ENCODE results near the gene IFT25.
"Not testable (repeated sequence)": the region's sequence is repeated elsewhere in the genome, so short reads cannot be mapped to it uniquely, and the experiment has no call there.

DNA sequence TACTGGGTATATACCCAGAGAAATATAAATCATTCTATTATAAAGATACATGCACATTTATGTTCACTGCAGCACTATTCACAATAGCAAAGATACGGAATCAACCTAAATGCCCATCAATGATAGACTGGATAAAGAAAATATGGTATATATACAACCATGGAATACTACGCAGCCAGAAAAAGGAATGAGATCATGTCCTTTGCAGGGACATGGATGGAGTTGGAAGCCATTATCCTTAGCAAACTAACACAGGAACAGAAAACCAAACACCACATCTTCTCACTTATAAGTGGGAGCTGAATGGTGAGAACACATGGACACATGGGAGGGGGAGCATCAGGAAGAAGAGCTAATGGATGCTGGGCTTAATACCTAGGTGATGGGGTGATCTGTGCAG lies 63.6 kb downstream of the IFT25 start:
- TF ChIP-seq, protein P1, sequence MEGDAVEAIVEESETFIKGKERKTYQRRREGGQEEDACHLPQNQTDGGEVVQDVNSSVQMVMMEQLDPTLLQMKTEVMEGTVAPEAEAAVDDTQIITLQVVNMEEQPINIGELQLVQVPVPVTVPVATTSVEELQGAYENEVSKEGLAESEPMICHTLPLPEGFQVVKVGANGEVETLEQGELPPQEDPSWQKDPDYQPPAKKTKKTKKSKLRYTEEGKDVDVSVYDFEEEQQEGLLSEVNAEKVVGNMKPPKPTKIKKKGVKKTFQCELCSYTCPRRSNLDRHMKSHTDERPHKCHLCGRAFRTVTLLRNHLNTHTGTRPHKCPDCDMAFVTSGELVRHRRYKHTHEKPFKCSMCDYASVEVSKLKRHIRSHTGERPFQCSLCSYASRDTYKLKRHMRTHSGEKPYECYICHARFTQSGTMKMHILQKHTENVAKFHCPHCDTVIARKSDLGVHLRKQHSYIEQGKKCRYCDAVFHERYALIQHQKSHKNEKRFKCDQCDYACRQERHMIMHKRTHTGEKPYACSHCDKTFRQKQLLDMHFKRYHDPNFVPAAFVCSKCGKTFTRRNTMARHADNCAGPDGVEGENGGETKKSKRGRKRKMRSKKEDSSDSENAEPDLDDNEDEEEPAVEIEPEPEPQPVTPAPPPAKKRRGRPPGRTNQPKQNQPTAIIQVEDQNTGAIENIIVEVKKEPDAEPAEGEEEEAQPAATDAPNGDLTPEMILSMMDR (IDR thresholded peaks at IDR 0.05; ENCODE audit: poor library complexity, severe bottlenecking) = not testable (repeated sequence)
- TF ChIP-seq, protein P2, sequence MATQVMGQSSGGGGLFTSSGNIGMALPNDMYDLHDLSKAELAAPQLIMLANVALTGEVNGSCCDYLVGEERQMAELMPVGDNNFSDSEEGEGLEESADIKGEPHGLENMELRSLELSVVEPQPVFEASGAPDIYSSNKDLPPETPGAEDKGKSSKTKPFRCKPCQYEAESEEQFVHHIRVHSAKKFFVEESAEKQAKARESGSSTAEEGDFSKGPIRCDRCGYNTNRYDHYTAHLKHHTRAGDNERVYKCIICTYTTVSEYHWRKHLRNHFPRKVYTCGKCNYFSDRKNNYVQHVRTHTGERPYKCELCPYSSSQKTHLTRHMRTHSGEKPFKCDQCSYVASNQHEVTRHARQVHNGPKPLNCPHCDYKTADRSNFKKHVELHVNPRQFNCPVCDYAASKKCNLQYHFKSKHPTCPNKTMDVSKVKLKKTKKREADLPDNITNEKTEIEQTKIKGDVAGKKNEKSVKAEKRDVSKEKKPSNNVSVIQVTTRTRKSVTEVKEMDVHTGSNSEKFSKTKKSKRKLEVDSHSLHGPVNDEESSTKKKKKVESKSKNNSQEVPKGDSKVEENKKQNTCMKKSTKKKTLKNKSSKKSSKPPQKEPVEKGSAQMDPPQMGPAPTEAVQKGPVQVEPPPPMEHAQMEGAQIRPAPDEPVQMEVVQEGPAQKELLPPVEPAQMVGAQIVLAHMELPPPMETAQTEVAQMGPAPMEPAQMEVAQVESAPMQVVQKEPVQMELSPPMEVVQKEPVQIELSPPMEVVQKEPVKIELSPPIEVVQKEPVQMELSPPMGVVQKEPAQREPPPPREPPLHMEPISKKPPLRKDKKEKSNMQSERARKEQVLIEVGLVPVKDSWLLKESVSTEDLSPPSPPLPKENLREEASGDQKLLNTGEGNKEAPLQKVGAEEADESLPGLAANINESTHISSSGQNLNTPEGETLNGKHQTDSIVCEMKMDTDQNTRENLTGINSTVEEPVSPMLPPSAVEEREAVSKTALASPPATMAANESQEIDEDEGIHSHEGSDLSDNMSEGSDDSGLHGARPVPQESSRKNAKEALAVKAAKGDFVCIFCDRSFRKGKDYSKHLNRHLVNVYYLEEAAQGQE (IDR thresholded peaks at IDR 0.05; ENCODE audit: borderline replicate concordance) = not testable (repeated sequence)
- not testable (repeated sequence) for TF ChIP-seq POLR2AphosphoS5 (IDR thresholded peaks at IDR 0.05); TAF1 (IDR thresholded peaks at IDR 0.05; ENCODE audit: low read depth); EP300 (conservative IDR thresholded peaks at IDR 0.05; ENCODE audit: poor library complexity, severe bottlenecking); EZH2 (IDR thresholded peaks at IDR 0.05; ENCODE audit: borderline replicate concordance, insufficient read depth, low read length, poor library complexity, severe bottlenecking); RAD21 (conservative IDR thresholded peaks at IDR 0.05)

Measured in neural cell (in vitro differentiated cells).